DMS153 treated with DMSO at 0.1 percent for 48 hours (cell line): ENCODE results near the gene MOGAT1.

Experiments used
- DNase-seq: peaks from one replicate; lab custom pipeline; 2025; ENCODE audit not compliant: unreplicated experiment; lab: John Stamatoyannopoulos, UW

MOGAT1 gene, protein sequence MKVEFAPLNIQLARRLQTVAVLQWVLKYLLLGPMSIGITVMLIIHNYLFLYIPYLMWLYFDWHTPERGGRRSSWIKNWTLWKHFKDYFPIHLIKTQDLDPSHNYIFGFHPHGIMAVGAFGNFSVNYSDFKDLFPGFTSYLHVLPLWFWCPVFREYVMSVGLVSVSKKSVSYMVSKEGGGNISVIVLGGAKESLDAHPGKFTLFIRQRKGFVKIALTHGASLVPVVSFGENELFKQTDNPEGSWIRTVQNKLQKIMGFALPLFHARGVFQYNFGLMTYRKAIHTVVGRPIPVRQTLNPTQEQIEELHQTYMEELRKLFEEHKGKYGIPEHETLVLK

DNA sequence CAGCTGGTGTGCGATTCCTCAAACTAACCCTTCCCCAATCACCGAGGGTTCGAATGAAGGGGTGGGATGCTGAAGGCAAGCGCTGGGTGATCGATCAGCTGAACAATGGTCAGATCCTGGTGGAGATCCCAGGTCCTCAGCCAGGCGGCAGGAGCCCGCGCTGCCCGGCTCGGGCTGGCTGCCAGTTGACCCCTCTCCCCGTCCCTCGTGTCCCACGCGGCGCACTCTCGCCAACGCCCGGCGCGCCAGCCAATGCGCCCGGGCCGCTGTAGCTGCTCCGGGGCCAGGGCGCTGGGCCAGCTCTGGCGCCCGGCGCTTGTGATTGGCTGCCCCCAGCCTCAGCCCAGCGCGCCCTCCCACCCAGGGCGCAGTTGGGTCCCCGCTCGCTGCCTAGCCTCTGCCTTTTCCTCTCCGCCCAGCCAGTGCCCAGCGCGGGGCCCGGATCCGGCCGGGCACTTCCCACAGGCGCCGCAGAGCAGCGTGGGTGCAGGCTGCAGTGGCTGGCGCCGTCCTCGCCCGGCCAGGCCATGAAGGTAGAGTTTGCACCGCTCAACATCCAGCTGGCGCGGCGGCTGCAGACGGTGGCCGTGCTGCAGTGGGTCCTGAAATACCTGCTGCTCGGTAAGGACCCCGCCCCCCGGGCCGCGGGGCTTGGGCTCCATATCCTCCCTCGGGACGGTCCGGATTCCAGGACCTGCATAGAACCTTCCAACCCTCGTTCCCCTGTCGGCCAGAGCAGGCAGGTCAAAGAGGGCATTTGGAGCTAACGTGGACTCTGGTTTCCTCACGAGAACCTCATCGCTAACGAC lies at the start of gene MOGAT1:
TSS of gene MOGAT1 (plus strand) at position 400 of the 809 bp plus-strand sequence. CDS start at position 528, 128 bp downstream.
- no peak for DNase-seq

DNA sequence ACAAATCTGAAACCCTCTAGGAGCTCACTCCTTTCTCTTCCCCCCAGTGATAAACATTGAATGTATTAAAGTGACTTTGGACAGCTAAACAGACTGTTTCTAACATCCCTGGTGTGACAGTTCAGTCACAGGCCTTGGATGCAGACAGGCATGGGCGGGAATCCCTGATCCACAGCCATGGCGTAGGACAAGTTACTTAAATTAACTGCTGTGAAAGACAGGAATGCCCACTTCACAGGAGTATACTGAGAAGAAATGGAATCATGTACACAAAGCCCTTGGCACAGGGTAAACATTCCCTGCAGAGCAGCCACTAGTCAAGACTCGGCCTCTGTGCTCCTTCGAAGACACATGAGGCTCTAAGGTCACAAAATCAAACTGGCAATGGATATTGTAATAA lies 49.6 kb upstream of the MOGAT1 start:
- no peak for DNase-seq

DNA sequence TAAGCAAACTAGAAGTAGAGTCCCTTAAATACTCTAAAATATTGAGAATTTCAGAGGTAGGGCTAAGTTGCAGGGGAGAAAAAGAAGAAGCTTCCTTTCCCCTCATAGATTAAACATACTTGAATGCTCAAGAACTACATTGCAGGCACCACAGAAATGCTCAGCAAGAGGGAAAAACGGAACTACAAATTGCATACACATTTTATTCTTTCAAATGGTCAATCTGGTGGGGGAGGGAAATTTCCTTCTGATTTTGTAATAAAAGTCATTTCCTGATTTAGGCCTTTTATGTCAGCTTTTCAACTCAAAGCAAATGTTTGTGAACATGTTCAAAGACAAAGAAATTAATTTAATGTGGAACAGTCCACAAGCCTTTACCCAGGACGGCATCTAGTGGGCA lies 48.5 kb upstream of the MOGAT1 start:
- no peak for DNase-seq

DNA sequence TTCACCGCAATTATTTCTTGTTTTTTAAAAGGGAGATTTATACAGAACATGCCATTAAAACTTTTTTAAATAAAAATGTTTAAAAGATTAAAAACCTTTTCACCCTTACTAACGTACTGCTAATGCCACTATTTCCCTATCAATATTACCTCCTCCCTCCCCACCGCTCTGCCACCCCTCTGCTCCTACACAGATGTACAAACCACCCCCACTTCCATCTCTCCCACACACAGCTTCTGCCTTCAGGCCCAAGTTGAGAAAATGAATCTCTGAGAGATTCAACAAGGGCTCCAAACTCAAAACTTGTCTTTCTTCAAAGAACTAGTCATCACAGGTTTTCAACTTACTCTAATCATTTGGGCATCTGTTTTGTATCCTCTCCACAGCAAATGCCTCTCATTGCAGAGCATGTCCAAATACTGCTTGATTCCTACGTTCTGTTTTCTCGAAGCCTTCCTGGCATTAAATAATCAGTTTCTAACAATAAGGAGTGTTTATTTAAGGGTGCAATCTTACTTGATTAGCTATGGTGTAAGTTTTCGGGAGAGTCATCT lies 47.6 kb upstream of the MOGAT1 start:
- DNase-seq = no peak

DNA sequence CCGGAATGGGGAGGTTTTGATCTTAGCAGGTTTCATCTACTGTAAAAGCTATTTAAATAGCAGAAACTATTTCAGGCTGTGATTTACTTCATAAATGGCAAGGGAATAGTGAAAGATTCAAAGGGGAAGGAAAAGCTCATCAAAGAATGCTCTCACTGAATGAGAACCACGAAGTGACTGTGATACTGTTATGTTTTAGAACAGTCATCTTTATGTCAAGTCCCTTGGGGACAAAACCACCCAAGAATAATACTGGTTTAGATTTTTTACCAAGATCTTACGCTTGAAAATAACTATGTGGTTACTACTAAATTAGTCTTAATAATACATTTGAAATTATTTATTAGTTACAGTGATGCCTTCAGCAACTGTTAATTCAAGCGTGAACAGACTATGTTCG lies 43.7 kb upstream of the MOGAT1 start:
- no peak for DNase-seq

DNA sequence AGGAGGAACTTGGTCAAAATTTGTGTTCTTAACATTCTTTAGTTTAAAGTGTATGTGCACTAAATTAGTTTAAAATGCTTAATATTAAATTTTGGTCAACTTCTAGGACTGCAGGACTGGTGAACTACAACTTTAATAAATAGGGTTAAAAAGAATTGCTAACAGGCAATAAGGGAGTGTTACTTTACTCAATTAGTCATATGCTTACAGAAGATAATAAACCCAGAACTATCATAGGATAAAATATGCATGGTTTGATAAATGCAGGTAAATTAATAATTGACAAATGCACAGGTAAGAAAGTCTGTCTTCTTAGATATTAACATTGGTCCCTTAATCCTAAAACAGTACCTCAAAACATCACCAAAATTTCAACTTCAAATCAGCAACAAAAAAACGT lies 36.2 kb upstream of the MOGAT1 start:
- no peak for DNase-seq

DNA sequence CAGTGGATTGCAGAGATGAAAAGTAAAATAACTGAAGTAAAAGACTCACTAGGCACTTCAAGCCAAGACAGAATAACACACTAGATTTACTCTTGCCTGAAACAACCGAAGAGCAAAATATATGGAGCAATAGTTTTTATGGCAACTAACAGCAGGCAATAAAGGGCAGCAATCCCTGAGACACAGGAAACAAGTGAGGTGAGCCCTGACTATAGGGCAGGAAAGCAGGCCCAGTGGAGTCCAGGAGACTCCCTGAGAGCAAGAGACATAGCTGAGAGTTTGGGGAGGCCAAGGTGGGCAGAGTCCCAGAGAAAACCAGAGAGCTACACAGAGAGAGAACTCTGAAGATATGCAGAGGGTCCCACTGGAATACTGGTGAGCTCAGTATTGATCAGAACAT lies 34.4 kb upstream of the MOGAT1 start:
- no peak for DNase-seq

DNA sequence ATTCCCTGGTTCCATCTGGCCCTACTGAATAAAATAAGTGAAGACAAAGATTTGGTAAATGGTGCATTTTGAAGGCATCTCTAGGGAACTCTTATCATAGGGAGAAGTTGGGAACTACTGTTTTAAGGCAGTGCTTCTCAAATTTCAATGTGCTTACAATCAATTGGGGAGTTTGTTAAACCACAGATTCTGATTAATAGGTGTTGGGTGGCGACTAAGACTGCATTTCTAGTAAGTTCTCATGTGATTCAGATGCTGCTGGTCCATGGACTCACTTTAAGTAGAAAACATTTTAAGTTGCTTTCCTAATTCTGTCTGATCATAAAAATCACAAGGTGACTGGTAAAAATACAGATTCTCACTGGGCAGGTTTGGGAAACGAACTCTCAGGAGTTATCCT lies 30.1 kb upstream of the MOGAT1 start:
- no peak for DNase-seq

DNA sequence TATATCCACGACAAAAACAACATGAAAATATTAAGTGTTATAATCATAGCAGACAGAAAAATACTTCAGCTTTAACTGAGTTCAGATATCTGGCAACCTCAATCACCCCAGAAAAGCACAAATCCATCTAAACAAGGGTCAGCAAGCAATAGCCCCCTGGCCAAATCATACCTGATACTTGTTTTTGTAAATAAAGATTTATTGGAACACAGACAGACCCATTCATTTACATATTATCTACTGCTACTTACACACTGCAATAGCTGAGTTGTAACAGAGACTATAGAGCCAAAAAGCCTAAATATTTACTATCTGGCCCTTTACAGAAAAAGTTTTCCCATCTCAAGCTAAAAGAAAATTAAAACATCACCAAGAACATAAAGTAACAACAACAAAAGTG lies 28.3 kb upstream of the MOGAT1 start:
- no peak for DNase-seq

DNA sequence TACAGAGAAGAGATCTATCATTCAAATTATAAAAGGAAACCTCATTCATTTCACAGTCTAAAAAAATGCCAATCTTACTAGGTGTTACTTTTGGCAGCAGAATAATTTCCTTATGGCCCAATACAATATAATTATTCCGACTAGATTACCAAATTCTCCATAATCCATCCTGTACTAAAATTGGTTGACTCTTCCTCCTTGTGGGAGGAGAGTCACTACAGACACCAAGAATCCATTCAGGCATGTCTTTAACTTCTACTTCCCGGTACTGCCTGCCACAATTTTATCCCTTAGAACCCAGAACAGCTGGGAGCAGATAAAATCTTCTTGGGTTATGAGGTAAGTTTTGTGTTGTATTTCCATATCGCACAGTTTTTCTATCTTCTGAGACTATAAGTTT lies 25.4 kb upstream of the MOGAT1 start:
- no peak for DNase-seq

DNA sequence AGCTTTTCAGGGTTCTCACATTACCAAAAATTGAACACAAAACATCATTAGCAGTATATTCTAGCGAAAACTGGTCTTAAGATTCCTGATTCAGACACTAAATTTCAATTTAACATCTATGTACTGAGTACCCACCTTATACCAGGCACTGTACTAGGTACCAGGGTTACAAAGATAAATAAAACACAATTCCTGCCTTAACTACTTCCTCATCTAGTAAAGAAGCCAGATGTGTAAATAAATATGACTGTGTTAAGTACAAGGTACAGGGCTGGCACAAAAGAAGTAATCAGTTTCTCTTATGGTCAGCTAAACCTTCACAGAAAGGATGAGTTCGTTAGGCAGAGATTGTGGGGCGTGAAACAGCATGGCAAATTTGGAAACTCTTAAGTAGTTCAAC lies 21.7 kb upstream of the MOGAT1 start:
- DNase-seq = no peak

DNA sequence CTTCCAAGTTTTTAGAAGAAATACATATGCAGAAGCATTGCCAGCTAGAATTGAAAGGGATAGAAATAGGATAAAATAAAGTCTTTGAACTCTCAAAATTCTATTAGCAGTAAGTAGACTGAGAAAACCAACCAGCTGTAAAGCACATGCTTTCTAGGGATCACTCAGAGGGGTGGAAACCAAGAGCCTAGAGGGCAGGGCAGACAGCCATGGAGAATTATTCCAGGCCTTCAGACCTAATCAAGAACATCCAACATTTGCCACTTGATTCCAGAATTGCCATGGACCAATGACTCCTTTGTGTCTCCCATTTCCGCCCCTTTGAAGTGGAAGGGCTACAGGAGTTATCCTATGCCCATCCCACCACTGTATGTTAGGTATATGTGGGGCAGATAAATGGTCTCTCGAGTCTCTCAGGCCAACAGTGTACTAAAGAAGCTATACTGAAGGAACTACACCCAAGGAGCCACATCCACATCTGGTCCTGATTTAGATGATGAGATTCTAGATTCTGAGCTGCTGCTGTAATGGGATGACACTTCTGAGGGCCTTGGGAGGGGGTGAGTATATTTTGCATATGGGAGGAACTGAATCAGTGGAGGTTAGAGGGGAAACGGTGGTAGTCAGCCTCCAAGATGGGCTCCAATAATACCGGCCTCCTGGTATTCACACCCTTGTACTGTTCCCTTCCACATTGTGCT lies 19.6 kb upstream of the MOGAT1 start:
- no peak for DNase-seq

DNA sequence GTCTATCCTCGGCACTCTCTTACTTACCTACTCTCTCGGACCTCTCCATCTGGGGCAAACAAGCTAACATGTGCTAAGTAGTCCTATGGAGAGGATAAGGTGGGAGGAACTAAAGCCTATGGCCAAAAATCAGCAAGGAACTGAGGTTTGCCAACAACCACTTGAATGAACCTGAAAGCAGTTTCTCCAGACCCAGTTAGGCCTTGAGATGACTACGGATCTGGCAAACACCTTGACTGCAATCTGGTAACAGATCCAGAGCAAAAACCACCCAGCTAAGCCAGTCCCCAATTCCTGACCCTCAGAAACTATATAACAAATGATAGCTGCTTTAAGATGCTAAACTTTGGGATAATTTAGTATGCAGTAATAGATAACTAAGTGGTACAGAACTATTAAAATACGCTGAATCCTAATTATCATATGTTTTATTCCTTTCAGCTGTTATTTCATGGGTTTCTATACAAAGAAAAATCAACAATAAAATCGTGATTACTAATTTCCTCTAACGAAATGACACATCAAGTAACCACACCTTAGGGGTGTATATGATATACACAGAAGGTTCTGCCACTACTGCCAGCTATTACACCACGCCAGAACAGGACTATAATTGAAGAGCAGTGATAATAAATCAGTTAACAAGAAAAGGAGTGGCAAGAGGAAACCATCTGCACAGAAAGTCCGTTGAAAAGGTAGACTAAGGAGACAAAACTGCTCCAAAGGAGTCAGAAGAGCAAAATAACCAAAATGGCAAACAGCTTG lies 18.8 kb upstream of the MOGAT1 start:
- DNase-seq = no peak

DNA sequence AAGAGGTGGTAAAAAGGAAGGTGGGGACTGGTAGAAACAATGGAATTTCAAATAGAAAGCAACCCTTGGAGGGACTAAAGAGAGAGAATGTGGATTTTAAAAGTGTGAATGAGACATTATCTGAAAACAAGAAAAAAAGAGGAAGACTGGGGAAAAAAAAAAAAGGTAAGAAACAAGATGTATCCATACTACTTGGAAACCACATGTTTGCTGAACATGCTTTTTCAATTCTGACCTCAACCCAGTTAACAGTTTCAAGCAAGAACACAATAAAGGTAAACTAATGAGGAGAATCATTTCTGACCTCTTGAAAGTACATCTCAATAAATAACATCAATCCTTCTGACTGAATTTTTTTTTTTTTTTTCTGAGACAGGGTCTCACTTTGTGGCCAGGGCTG lies 18.2 kb upstream of the MOGAT1 start:
- no peak for DNase-seq

DNA sequence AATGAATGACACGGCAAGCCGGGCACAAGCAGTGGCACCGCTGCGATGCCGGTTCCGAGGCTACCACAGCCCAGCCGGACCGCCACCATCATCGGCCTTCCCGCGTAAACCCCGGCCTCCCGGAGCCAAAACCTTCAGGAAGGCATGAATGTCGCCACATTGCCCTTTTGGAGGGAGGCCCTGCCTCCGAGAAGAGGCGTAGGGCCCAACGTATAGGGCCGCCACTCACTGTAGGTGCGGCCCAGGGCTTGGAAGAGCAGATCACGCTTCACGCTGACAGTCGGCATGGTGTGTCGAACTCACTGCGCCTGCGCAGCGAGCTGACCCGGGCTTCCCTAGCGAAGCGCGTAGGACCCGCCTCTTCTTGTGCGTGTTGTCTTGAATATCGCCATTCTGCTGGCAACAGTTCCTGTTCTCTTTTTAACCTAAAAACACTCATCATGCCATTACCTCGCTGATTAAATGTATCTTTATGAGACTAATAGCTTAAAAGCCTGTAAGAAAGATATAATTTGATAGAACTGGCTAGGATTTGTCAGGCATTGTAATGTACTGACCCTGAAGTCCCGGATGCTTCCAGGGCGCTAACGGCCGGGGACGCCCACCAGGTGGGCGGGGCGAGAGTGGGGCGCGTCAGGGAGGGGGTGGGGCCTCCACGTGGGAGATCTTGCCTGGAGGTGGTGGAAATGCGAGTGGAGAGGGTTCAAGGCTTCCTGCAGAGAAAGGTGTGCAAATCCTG lies 15.5 kb upstream of the MOGAT1 start, which contains the start of gene FARSB:
TSS of gene FARSB (minus strand) at position 306 of the 739 bp plus-strand sequence. CDS start at position 287, 19 bp downstream.
- peak; percentile 89 for DNase-seq

DNA sequence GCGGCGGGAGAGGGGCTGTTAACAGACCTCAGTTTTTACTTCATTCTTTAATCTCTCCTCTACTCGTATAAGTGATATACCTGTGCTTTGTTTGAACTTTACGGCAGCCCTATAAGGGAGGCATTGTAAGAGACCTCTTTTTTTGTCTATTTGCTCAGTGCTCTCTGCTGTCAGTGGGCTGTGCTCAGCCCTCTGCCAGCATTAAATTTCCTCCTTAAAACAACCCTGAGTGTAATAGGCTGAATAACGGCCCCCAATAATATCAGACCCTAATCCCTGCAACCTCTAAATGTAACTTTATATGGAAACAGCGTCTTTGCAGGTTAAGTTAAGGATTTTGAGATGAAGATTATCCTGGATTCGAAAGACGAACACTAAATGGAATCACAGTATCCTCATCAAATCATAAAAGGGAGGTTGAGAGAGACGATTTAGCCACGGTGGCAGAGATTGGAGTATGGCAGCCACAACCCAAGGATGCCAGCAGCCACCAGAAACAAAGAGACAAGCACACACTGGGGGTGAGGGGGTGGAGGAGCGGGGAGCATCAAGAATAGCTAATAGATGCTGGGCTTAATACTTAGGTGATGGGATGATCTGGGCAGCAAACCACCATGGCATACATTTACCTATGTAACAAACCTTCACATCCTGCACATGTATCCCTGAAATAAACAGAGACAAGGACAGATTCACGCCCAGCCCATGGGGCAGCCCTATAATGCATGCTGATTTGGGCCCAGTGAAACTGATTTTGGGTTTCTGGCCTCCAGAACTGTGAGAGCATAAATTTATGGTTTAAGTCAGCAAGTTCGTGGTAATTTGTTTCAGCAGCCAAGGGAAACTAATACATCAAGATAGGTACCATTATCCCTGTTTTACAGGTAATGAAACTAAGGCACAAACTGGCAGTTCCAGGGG lies 14.7 kb upstream of the MOGAT1 start:
- DNase-seq = no peak

DNA sequence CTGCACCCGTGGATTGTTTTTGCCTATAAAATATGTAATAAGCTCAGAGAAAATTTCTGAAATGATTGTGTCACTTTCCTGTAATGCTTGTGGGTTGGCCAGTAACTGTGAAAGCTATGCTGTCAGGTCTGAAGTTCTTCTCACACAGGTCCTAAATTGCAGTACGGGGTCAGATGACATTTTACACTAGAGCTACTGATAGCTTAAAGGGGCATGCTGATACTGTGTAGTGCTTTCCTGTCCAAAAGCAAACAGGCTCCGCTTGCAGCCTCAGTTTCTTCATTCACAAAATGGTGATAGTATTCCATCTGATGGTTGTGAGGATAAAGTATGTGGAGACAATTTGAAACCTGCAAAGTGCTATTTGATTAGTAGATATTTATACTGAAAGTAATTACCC lies 8.0 kb upstream of the MOGAT1 start:
- no peak for DNase-seq

DNA sequence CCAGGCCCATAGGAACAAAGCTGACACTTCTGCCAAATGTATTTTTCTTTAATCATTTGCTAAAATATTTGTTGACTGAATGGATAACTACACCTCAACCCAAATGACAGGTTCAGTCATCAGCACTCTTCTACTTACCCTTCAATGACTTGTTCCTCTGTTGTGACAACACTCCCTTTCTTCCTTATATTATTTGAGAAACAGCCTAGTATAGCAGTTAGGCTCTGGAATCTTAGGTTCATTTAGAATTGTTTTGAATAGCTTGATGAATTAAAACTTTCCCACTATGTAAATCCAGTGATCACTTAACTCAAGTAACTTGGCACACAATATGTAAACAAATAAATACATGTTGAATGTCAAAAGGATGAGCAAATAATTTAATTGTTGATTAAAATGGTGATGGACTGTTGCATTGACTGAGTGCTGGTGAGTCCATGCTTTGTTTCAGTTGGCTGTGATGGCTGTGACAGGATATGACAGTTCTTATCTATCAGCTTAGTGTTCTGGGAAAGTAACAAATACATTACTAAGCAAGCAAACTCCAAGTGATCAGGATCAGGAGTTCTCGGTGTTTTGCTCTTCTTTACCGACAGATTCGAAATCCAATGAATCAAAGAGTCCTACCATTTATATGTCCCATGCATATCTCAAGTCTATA lies 2.8 kb upstream of the MOGAT1 start:
- no peak for DNase-seq
